ENCODE data around the gene RRP8. TPM values are rescaled to one million over a fixed set of nuclear protein-coding genes. Genes with fewer than 3 reads are reported as not detected.

The RRP8 gene
- total and polyA plus RNA-seq, 12 donors = 9.4 to 34.8 (median 22.3) TPM

DNA sequence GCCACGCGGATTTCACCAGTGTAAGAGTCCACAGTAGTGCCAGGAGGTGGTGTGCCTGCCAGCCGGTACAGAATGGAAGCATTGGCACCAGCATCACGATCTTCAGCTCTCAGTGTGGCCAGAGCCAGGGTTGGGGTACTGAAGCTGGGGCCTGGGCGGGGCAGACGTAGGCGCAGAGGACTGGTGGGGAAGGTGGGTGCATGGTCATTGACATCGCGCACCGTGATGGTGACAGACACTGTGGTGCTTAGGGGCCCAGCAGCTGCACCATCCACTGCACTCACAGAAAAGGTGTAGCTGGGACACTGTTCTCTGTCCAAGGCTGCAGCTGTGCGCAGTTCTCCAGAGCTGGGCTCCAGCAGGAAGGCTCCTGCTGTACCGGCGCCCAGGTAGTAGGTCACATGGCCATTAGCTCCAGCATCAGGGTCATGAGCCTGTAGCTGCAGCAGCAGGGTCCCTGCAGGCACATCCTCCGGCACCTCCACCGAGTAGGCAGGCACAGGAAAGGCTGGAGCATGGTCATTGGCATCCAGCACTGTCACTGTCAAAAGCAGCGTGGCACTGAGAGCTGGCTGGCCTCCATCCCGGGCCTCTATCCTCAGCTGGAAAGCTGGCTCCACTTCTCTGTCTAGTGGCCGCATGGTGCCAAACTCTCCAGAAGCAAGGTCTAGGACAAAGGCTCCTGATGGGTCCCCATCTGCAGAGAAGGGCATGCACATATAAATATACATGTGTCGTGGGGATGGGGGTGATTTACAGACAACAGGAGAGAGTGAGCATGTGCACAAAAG is 23.8 kb upstream of the RRP8 start:
- Histone ChIP-seq H3K9me3 (replicated peaks in 1 of 3) (no peaks in the 10 kb centered on the region), H3K27me3 (no peaks in the 10 kb centered on the region), H3K4me3 (no peak overlapping the region), H3K4me1 (replicated peaks in 1 of 2) (no peaks in the 10 kb centered on the region), H3K27ac (no peak overlapping the region), H3K36me3 (replicated peaks in 1 of 2) (no peaks in the 10 kb centered on the region)
- 81 to 90% (median 83%) methylated on average over 10 to 19 of the region's 19 CpGs for WGBS, 4 donors
- TF ChIP-seq, protein P1, sequence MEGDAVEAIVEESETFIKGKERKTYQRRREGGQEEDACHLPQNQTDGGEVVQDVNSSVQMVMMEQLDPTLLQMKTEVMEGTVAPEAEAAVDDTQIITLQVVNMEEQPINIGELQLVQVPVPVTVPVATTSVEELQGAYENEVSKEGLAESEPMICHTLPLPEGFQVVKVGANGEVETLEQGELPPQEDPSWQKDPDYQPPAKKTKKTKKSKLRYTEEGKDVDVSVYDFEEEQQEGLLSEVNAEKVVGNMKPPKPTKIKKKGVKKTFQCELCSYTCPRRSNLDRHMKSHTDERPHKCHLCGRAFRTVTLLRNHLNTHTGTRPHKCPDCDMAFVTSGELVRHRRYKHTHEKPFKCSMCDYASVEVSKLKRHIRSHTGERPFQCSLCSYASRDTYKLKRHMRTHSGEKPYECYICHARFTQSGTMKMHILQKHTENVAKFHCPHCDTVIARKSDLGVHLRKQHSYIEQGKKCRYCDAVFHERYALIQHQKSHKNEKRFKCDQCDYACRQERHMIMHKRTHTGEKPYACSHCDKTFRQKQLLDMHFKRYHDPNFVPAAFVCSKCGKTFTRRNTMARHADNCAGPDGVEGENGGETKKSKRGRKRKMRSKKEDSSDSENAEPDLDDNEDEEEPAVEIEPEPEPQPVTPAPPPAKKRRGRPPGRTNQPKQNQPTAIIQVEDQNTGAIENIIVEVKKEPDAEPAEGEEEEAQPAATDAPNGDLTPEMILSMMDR (IDR thresholded peaks at IDR 0.05) = no peak
- TF ChIP-seq POLR2A (IDR thresholded peaks at IDR 0.05) = no peak
- no peak for DNase-seq
- intact Hi-C loops (cut with DNase I) = no loop called here

DNA sequence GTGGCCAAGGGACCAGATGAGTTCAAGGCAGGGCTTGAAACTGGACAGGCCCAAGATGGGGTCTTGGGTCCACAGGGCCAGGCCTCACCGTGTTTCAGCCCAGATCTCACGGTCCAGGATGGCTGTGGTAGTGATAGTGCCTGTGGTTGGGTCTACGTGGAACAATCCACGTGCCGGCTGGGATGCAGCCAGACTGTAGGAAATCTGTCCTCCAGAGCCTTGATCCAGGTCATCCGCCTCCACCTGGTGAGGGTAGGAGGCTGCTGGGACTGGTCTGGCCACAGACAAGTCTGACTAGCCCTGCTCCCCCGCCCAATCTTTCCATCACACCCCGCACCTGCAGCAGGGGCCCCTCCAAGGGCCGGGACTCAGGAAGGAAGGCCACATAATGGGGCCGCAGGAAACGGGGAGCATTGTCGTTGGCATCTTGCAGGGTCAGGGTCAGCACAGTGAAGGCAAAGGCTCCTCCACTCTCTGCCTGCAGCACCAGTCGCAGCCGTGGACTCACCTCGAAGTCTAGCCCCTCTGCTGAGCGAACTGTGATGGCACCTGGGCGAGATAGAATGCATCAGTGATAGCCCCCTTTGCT is 22.5 kb upstream of the RRP8 start:
- Histone ChIP-seq H3K27ac (no peak overlapping the region), H3K36me3 (replicated peaks in 1 of 2) (no peaks in the 10 kb centered on the region), H3K9me3 (replicated peaks in 1 of 3) (no peaks in the 10 kb centered on the region), H3K27me3 (no peaks in the 10 kb centered on the region), H3K4me1 (replicated peaks in 1 of 2) (no peaks in the 10 kb centered on the region), H3K4me3 (no peak overlapping the region)
- TF ChIP-seq, protein P1 (IDR thresholded peaks at IDR 0.05) = no peak
- no peak for TF ChIP-seq POLR2A (IDR thresholded peaks at IDR 0.05)
- no peak for DNase-seq
- intact Hi-C loops (cut with DNase I) = no loop called here
- WGBS, 4 donors = 74 to 90% (median 85%) methylated on average over 11 to 17 of the region's 17 CpGs

DNA sequence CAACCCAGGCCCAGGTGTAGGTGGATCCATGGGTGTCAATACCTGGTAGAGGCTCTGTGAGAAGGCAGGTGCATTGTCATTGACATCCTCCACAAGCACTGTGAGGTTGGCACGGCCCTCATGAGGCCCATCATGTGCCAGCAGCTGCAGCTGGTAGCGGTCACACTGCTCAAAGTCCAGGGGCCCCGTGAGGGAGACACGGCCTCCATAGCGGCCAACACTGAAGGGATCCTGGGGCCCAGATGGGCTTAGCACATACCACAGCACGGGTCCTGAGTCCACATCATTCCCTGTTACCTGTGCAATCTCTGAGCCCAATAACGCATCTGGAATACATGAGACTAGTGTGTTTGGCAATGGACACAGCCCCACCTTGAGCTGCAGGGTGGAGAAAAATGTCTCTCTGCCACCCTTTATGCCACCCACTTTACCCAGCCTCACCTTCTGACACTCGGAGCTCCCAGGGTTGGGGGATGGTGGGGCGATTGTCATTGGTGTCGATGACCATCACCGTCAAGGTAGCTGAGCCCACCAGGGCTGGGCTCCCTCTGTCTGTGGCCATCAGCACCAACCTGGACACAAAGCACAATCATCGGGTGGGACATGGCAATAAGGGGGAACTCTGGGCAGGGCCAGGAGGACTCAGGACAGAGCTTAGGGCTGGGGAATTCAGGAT is 21.9 kb upstream of the RRP8 start:
- no peak overlapping the region for H3K4me3 ChIP-seq
- intact Hi-C loops (cut with DNase I) = no loop called here
- WGBS, 4 donors = 89 to 96% (median 91%) methylated on average over 7 to 12 of the region's 12 CpGs

More for the DNA sequence above, 21.9 kb upstream of the RRP8 start:
- Histone ChIP-seq H3K27ac (no peak overlapping the region), H3K36me3 (replicated peaks in 1 of 2) (no peaks in the 10 kb centered on the region), H3K9me3 (replicated peaks in 1 of 3) (no peaks in the 10 kb centered on the region), H3K4me1 (replicated peaks in 1 of 2) (no peaks in the 10 kb centered on the region), H3K27me3 (no peaks in the 10 kb centered on the region)
- peak in 1 of 7 donors; percentile 10 for DNase-seq
- TF ChIP-seq, protein P1 (IDR thresholded peaks at IDR 0.05) = no peak
- TF ChIP-seq POLR2A (IDR thresholded peaks at IDR 0.05) = no peak
